Parathyroid adenoma (tissue), 2 donors: ENCODE results near the gene MLLT1.

ENCODE experiments used
- H2AFZ ChIP-seq: fragments of 300-600 bp; sonication (generic); one replicate; pipeline ENCODE4 v1.7.0; 2017; ENCODE audit warnings: antibody characterized with exemption, mild to moderate bottlenecking
- H3K27ac ChIP-seq: fragments of 300-600 bp; sonication (generic); one replicate; pipeline ENCODE4 v1.7.0; 2017
- H3K27me3 ChIP-seq: fragments of 300-600 bp; sonication (generic); one replicate; pipeline ENCODE4 v1.7.0; 2017; ENCODE audit warnings: low read length; ENCODE audit not compliant: control insufficient read depth, insufficient read depth
- H3K36me3 ChIP-seq: fragments of 300-600 bp; sonication (generic); one replicate; pipeline ENCODE4 v1.7.0; 2017; ENCODE audit warnings: low read length; ENCODE audit not compliant: control insufficient read depth, insufficient read depth
- H3K4me1 ChIP-seq: fragments of 300-600 bp; sonication (generic); one replicate; pipeline ENCODE4 v1.7.0; 2017; ENCODE audit warnings: control low read depth
- H3K4me2 ChIP-seq: fragments of 300-600 bp; sonication (generic); one replicate; pipeline ENCODE4 v1.7.0; 2017; ENCODE audit warnings: low read length
- H3K4me3 ChIP-seq: fragments of 300-600 bp; sonication (generic); one replicate; pipeline ENCODE4 v1.7.0; 2017; ENCODE audit warnings: low read depth, low read length
- H3K79me2 ChIP-seq: fragments of 300-600 bp; sonication (generic); one replicate; pipeline ENCODE4 v1.7.0; 2017; ENCODE audit warnings: control low read depth
- H3K9ac ChIP-seq: fragments of 300-600 bp; sonication (generic); one replicate; pipeline ENCODE4 v1.7.0; 2017; ENCODE audit warnings: mild to moderate bottlenecking
- H3K9me3 ChIP-seq: fragments of 300-600 bp; sonication (generic); one replicate; pipeline ENCODE4 v1.7.0; 2017; ENCODE audit warnings: low read length; ENCODE audit not compliant: control insufficient read depth
- CTCF ChIP-seq: fragments of 300-600 bp; sonication (generic); IDR thresholded peaks from one replicate; pipeline ENCODE4 v1.7.0; 2017; ENCODE audit warnings: antibody characterized with exemption, mild to moderate bottlenecking
- donor health status: primary hyperparathyroidism.

Gene MLLT1

DNA sequence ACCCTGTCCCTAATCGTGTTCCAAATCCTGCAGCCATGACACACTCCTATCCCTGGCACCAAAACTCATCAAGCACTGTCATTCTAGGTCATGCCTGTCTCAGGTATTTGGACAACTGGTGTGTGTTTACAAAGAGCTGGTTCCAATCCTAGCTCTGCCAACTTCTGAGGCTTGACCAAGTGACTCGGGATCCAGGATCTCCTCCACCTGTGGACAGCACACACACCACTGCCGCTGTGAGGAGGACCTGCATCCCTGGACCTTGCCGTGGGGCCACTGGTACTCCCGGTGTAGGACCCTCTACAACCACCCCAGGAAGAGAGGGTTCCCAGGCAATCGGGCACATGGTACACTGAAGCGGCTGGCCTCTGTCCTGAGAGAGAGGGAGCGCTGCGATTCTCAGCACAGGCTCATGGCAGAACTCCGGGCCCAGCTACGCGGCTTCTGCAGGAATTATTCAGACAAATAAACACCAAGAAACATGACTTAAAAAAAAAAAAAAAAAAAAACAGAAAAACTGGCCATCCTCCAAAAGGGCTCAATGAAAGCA, 20.4 kb downstream of the MLLT1 start:
- Histone ChIP-seq H3K36me3 (no peaks in the 10 kb centered on the region), H3K9me3 (no peaks in the 10 kb centered on the region), H3K4me3 (no peak overlapping the region), H3K27me3 (no peaks in the 10 kb centered on the region), H2AFZ (no peak overlapping the region), H3K79me2 (peaks cover 47% of the 10 kb centered on the region), H3K4me2 (peak overlapping the region; percentile 46), H3K9ac (no peak overlapping the region), H3K4me1 (peaks cover 49% of the 10 kb centered on the region), H3K27ac (peak overlapping the region; percentile 19)
- TF ChIP-seq CTCF, result no peak

GRCh38 chr19:6258812-6259311, 20.9 kb downstream of the MLLT1 start:
- no peak overlapping the region for H3K4me2 ChIP-seq
- H3K36me3 ChIP-seq, result no peaks in the 10 kb centered on the region
- no peak overlapping the region for H3K9ac ChIP-seq
- H3K79me2 ChIP-seq, result peaks cover 52% of the 10 kb centered on the region
- peaks cover 51% of the 10 kb centered on the region for H3K4me1 ChIP-seq
- H3K9me3 ChIP-seq, result no peaks in the 10 kb centered on the region
- no peak overlapping the region for H2AFZ ChIP-seq
- H3K4me3 ChIP-seq, result no peak overlapping the region
- no peak for TF ChIP-seq CTCF
- peak overlapping the region; percentile 19 for H3K27ac ChIP-seq
- no peaks in the 10 kb centered on the region for H3K27me3 ChIP-seq

GRCh38 chr19:6253954-6254733, 25.6 kb downstream of the MLLT1 start:
- Histone ChIP-seq H3K36me3 (no peaks in the 10 kb centered on the region), H3K27me3 (no peaks in the 10 kb centered on the region), H2AFZ (no peak overlapping the region), H3K9ac (no peak overlapping the region), H3K4me2 (no peak overlapping the region), H3K9me3 (no peaks in the 10 kb centered on the region), H3K27ac (no peak overlapping the region), H3K4me1 (peaks cover 17% of the 10 kb centered on the region), H3K4me3 (no peak overlapping the region), H3K79me2 (peaks cover 72% of the 10 kb centered on the region)
- TF ChIP-seq CTCF, result no peak

GRCh38 chr19:6252066-6252465, 27.7 kb downstream of the MLLT1 start:
- H3K4me1 ChIP-seq, result peaks cover 32% of the 10 kb centered on the region
- TF ChIP-seq CTCF, result no peak
- no peak overlapping the region for H3K4me3 ChIP-seq
- no peak overlapping the region for H2AFZ ChIP-seq
- no peaks in the 10 kb centered on the region for H3K9me3 ChIP-seq
- no peak overlapping the region for H3K9ac ChIP-seq
- no peaks in the 10 kb centered on the region for H3K27me3 ChIP-seq
- H3K27ac ChIP-seq, result no peak overlapping the region
- H3K4me2 ChIP-seq, result no peak overlapping the region
- peaks cover 82% of the 10 kb centered on the region for H3K79me2 ChIP-seq
- H3K36me3 ChIP-seq, result no peaks in the 10 kb centered on the region
